Esophagus mucosa (tissue), 1 donor: ENCODE measurements around the gene SIRT4. TPM values are rescaled to one million over a fixed set of nuclear protein-coding genes. Genes with fewer than 3 reads are reported as not detected.
"Not testable (repeated sequence)": the region's sequence is repeated elsewhere in the genome, so short reads cannot be mapped to it uniquely, and the experiment has no call there.

Experiments used
- ATAC-seq: fragments of 200-7000 bp; cut with Tn5 transposase; one replicate; pipeline ENCODE4 v1.9.1; 2020
- total RNA-seq: library from RNA; stranded (reverse); gene quantifications from one replicate; pipeline ENCODE4 v1.2.4, GENCODE V29; 2023
- donor health status: DM: yes; HTN: yes; CAD: no.

SIRT4 gene
- total RNA-seq, 1 donor from 2014 or later = 0.64 TPM

DNA sequence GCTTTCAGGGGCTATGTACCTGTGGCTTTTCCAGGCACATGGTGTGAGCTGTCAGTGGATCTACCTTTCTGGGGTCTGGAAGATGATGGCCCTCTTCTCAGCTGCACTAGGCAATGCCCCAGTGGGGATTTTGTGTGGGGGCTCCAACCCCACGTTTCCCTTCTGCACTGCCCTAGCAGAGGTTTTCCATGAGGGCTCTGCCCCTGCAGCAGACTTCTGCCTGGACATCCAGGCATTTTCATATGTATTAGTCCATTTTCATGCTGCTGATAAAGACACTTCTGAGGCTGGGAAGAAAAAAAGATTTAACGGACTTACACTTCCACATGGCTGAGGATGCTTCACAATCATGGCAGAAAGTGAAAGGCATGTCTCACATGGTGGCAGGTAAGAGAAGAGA lies 34.3 kb downstream of the SIRT4 start:
- ATAC-seq = not testable (repeated sequence)

DNA sequence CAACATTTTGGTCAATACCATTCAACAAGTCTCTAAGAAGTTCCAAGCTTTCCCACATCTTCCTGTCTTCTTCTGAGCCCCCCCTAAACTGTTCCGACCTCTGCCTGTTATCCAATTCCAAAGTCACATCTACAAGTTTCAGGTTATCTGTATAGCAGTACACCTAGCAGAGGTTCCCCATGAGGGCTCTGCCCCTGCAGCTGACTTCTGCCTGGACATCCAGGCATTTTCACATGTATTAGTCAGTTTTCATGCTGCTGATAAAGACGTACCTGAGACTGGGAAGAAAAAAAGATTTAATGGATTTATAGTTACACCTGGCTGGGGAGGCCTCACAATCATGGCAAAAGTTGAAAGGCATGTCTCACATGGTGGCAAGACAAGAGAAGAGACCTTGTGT lies 35.6 kb downstream of the SIRT4 start:
- ATAC-seq = no peak

DNA sequence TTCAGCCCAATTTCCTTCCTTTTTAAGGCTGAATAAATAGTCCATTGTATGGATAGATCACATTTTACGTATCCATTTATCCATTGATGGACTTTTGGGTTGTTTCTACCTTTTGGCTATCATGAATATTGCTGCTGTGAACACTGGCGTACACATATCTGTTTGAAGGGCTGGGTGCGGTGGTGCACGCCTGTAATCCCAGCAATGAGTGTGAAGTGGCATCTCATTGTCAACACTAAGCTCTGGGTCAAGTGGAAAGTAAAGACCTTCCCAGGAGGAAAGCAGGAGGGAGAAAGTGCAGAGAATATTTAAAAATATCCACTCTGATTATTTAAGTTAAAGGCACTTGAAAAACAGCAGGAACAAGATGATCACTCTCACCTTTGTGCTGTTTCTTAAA lies 37.1 kb downstream of the SIRT4 start:
- ATAC-seq = no peak

DNA sequence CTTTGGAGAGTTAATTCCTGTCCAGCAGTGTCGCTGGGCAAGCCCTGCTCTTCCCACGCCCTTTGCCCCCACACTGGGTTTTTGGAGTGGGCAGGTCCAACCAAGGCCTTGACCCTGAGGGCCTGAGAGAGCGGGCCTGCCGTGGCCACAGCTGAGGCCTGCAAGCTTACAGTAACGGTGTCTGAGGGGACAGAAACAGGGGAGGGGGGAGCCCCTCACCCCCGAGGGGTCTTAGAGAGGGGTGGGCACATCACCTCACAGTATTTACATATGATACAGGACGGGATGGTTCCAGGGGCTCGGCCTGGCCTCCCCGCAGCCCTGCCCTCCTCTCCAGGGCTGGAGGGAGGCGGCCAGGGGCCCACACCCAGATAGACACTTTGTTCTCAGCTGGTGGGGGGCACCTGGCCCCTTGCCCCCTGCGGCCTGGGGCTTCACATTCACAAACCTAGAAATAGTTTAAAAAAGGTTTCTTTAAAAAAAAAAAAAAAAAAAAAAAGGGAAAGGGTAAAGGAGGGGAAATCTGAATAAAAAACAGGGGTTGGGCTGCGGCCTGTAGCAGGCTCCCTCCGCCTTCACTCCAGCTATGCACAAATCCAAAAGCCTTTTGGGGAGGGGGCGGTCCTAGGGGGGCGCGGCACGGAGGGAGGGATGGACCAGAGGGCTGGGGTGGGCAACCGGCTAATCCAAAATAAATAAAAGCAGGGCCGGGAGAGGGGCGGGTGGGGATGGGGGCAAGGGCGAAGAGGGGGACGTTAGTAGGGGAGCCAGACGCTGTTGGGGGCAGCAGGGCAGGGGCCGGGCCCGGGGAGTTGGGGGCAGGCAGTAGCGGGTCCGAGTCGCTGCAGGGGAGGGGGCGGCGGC lies 40.3 kb downstream of the SIRT4 start:
- peak; percentile 15 for ATAC-seq

DNA sequence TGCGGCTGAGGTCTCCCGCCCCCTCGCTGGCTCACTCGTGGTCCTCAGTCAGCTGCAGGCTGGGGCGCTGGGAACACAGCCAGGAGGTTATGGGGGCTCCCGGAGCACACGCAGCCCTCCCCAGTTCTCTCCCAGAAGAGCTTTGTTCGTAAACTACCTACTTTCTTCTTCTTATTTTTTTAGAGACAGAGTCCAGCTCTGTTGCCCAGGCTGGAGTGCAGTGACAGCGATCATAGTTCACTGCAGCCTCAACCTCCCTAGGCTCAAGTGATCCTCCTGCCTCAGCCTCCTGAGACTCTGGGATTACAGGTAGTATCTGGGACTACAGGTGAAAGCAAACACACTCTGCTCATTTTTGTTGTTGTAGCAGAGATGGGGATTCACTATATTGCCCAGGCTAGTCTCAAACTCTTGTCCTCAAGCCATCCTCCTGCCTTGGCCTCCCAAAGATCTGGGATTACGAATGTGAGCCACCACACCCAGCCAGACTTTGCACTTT lies 41.0 kb downstream of the SIRT4 start:
- no peak for ATAC-seq

DNA sequence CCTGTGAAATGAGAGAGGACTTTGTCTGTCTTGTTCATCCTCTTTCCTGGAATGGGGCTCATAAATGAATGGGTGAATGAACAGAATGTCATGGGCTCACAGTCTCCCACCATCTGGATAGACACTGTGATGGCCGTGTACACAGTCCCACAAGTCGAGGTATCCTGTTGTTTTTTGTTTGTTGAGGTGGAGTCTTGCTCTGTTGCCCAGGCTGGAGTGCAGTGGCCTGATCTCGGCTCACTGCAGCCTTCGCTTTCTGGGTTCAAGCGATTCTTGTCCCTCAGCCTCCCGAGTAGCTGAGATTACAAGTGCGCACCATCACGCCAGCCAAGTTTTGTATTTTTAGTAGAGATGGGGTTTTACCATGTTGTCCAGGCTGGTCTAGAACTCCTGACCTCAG lies 41.6 kb downstream of the SIRT4 start:
- no peak for ATAC-seq

DNA sequence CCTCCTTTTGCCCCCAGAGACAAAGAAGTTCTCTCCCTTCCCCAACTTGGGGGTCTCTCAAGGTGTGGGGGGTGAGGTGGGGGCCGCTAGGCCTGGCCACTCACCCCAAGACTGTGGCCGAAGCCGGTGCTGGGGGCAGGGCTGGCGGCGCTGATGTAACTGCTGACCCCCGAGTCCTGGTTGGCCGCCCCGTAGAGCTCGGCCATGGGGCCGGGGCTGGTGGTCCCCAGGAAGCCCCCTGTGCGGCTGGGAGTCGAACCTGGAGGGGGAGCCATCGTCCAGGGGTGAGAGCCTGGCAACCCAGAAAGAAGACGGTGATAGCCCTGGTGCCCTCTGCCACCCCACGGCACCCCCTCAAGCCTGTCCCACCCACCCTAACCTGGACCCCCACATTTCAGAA lies 43.9 kb downstream of the SIRT4 start:
- ATAC-seq = no peak

DNA sequence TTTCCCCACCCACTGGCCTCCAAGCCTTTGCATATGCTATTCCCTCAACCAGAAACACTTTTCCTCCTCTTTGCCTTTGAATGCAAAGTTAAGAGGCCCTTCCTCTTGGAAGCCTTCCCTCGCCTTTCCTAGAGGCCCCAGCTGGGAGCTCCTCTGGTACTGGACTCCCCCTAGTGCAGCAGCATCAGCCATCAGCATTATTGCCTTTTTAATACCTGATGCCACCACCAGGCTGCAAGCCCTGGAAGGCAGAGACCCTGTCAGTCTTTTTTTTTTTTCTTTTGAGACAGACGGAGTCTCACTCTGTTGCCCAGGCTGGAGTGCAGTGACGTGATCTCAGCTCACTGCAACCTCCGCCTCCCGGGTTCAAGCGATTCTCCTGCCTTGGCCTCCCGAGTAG lies 44.6 kb downstream of the SIRT4 start:
- no peak for ATAC-seq

DNA sequence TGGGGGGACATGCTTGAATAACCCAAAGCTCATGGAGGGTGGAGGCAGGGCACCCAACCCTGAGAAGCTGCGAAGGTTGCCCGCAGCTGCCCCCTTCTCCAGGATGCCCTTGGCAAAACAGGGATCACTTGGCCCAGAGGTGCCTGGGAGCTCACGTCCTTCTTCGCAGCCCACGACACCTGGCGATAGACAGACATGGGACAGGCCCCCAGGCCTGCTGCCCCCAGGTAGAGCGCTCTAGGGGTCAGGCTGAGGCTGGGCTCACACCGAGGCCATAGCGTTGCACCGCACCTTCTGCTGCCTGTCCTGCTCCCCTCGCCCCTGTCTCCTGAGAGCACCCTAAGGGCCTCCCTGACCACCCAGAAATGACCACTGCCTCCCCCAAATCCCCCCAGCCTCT lies 45.6 kb downstream of the SIRT4 start:
- no peak for ATAC-seq

DNA sequence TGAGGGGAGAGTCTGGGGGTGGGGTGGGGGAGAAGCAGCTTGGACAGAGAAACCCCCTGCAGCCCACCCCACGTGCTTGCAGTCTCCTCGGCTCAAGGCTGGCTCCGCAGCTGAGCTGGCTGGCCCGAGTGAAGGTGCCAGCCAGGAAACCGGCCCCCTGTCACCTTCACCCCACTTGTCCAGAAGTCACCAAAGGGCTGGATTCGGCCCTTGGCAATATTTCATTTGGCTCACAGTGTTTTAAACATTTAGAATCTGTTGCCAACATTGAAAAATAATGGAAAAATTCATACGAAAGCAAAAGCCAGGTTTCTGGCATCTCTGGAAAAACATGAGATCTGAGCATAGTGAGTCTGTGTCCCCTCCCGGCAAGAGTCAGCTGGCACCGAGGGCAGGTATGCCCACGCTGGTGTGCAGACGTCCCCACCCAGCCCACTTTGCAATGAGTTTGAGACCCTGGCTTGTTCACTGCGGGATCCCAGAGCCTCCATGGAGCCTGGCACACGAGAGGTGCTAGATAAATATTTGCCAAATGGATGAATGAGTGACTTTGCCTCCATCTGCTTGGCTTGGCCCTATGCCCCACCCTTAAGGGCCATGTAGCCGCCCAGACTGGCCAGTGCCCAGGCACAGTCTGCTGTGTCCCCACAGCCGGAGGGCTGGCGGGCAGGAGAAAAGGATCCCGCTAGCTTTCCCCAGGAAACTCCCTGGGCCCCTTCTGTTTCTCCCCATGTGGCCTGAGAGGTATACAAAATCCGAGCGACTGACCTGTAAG lies 48.6 kb downstream of the SIRT4 start:
- ATAC-seq = no peak

DNA sequence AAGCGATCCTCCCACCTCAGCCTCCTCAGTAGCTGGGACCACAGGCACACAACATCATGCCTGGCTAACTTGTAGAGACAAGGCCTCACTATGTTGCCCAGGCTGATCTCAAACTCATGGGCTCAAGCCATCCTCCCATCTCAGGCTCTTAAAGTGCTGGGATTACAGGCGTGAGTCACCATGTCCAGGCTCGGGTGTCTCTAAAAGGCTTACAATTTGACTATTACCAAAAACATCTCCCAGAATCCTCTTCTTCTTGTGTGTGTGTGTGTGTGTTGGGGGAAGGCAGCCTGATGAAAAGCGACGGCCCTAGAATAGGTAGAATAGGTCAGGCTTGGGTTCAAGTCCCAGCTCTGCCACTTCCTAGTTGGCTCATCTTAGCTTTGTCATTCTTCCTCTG lies 50.0 kb downstream of the SIRT4 start:
- ATAC-seq = no peak

DNA sequence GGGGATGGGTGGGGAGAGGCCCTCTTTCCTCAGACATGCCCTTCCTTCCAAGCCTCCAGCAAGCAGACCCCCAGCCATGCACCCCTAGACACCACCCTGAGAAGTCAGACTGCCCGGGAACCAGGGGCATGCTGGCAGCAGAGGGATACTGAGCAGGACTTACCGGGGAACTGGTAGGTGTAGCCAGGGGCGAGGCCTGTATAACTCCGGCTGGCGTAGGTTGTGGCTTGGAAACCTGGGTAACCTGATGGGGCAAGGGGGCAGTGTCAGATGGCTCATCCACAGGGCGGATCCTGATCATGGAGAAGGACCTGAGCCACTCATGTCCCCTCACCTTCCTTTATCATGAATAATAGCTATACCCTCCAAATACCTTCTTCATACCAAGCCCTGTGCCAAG lies 51.0 kb downstream of the SIRT4 start:
- ATAC-seq = no peak

DNA sequence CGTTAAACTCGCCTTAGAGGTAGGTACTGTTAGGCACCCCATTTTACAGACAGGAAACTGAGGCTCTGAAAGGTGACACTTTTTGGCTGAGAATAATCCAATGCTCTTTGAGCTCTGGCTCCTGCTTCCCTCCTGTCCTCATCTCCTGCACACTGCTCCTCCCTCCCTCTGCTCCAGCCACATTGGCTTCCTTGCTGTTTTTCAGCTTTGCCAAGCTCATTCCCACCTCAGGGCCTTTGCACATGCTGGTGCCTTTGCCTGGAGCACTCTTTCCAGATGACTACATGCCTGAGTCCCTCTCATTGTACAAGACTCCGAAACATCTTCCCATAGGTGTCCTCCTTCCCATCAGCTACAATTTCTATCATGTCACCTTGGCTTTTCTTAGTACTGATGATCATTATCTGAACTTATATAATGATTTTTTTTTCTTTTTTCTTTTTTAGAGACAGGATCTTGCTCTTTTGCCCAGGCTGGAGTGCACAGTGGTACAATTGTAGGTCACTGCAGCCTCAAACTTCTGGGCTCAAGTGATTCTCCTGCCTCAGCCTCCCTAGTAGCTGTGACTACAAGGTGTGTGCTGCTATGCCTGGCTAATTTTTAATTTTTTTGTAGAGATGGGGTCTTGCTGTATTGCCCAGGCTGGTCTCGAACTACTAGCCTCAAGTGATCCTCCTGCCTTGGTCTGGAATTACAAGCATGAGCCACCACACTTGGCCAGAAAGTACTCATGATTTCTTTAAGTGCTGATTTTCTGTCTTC lies 51.6 kb downstream of the SIRT4 start:
- no peak for ATAC-seq

DNA sequence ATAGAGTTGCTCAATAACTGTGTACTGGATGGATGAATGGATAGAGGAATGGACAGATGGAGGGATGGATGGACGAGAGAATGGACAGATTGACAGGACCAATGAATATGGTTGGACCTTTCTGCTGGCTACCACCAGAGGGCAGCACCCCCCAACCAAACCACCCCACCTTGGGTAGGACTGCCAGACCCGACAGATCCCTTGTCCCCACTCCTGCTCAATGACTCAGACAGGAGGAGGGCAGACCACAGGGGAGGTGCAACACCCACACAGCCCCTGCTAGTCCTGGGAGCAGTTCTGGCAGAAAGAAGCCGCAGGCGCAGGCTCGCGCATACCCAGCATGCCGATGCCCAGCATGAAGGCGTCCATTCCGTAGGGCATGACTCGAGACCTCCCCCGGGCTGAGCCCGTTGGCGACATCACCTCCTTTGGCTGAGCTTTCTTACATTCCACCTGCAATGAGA lies 54.5 kb downstream of the SIRT4 start:
- ATAC-seq = peak; percentile 88

DNA sequence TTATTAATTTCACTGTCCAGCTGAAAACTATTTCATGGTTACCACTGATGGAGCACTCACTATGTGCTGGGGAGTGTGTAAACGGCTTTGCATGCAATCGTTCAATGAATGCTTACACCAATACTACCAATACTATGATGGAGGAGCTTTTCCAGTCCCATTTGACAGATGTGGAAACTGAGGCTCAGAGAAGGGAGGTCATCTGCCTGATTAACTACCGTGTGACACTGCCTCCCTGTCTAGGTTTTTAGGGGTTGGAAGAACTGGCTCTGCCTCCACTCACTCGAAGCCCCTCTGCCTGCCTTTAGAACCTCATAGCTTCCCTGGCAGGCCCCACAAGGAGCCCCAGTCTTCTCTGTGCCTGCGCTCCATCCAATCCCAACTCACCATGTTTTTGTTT lies 55.0 kb downstream of the SIRT4 start:
- no peak for ATAC-seq

DNA sequence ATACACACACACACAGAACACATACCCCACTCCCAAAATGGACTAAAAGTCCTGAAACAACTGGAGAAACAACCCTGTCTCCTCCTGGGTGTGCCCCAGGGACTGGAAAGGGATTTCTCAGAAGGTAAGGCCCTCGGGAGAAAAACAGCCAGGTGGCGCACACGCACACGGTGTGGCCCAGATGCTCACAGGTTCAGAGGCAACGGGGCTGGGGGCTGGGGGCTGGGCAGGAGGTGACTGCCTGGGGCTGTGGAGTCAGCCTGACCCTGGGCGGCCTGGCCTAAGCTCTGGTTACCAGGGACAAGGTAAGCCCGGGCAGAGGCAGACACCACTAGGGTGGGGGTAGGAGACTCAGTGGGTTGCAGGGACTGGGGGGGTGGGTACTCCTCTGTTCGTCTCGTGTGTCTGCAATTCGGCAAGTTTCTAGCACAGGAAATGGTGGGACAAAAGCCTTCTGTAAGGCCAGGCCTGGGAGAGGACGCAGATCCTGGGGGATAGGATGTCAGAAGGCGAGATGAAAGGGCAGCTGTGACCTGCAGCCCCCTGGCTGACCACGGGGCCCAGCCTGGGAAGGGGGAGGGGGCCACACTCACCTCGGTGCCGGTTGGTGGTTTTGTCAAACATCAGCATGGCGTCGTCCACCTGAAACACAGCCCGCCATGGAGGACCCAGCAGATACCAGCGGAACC lies 56.4 kb downstream of the SIRT4 start:
- ATAC-seq = no peak

DNA sequence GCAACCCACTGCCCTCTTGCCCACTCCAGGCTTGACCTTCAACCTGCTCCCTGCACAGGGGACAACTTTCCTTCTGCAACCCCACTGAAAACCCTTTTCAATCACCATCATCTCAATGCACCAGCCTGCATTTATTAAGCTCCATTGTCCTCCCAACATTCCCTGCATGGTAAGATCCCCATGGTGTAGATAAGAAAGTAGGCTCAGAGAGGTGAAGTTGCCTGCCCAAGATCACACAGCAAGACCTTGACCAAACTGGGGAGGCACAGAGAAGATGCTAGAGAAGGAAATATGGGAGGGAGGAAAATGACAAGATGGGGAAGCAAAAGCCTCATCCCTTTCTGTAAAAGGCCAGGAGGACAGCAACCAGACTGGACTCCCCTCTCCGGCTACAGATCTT lies 57.0 kb downstream of the SIRT4 start:
- no peak for ATAC-seq

DNA sequence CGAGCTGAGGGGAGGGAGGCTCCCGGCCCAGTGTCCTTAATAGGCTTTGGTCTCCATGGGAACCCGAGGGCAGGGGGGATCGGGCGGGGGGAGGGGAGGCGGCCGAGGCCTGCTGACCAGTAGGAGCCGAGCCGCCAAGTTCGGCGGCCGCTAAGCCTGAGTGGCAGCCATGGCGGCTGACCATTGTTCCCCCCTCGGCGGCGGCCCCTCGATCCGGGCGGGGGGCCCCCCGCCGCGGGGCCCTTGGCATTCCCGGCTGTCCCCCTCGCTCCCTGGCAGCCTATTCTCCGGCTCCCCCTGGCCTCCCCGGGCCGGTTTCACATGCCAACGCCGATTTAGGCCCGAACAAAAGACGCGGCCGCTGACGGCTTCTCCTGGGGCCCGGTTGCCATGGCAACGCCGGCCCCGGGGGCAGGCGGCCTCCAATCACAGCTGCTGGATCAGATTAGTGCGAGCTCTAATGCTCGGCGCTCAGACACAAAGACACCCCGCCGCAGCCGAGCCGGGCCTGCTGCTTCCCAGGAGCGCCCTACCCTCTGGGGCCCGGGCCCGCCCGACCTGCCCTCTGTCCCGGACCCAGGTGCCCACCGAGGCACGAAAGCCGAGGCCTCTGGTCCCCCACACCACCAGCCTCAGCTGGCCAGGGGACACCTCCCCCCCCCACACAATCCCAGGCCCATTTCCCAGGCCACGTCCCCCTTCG lies 59.5 kb downstream of the SIRT4 start:
- peak; percentile 49 for ATAC-seq
